ENCODE results near the gene CHD9NB.
"Not testable (repeated sequence)": the region's sequence is repeated elsewhere in the genome, so short reads cannot be mapped to it uniquely, and the experiment has no call there.

CHD9NB gene

DNA sequence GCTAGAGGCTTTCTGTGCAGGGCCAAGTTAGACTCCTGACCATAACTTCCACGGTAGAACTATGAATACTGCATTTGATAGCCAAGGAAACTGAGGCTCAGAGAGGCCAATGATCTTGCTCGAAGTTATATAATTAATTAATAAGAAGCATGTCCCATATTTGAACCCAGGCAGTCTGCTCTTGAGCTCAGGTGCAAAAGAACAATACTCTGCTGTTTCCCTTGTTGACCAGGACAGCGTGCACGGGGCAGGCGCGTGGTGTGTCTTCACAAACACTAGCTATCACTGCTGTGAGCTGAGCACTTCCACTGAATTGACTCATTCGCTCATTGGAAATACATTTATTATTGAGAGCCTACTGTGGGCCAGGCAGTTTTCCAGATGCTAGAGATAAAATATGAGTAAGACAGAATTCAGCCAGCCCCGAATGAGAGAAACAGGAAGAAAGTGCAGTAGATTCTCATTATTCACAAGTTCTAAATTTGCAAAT, 3.7 kb upstream of the CHD9NB start:
- no peak for DNase-seq (ENCODE audit: low read depth)

GRCh38 chr16:53055541-53056391, 3.1 kb upstream of the CHD9NB start:
- DNase-seq (ENCODE audit: low read depth) = no peak

DNA sequence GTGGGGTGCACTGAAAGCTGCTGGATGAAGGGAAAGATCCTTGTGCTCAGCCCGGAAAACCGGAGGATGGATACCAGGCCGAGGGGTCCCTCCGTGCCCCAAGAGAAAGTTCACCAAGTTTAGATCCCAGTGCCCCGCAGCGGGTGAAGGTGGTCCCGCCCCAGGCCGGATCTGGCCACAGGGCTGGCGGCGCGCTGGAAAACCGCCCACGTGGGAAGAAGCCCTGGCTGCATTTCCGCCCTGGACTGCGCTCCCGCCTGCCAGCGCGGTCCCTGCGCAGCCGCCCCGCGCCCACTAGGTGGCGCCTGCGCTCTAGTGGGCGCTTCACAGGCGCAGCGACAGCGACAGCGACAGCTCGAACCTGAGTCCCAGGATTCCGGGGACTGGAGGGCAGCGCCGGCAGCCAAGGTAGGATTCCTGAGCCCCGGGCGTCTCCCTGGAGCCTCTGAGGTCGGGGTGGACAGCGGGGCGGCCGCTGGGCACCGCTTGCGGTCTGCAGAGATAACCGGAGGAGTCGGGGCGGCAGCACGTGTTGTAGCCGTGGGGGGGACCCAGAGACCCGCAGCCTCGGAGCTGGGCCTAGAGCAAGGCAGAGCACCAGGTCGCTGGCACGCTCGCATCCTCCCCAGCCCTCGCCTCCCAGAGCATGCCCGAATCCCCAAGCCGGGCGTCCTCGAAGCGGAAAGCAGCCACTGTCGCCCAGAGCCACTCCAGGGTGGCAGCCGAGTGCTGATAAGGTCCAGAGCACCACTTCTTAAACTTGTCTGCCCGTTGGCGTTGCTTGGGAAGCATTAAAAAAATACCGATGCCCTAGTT, 2.2 kb upstream of the CHD9NB start, which contains the start of gene CHD9:
Gene CHD9 (plus strand): TSS at position 322 of the 816 bp plus-strand sequence. CDS start 101,099 bp downstream, outside the sequence.
- DNase-seq (ENCODE audit: low read depth) = peak; percentile 53

DNA sequence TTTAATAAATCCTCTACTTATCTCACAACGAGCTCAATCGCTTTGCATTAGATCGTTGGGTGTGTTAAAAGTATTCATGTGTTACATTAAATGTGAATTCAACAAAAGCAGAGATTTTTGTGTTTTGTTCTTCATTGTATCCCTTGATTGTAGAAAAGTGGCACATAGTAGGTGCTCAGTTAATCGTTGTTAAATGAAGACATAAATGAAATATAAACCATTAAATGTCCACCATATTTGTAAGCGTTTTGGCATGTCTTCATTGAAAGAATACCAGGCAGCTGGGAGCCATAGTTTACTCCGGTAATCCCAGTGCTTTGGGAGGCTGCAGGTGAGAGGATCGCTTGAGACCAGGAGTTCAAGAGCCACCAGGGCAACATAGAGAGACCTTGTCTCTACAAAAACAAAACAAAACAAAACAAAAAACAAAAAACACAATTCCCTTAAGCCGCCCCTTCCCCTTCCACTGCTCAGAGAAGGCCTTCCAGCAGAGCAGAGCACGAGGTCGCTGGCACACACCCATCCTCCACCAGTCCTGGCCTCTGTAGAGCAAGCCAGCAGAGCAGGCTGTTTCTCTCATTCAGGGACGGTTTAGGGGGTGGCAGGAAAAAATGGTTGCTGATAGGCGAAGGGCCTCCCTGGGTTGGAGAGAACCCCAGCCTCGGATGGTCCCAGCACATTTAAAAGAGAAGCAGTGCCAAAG, 1.4 kb upstream of the CHD9NB start:
- no peak for DNase-seq (ENCODE audit: low read depth)

GRCh38 chr16:53051255-53051654, 1.4 kb downstream of the CHD9NB start:
- DNase-seq (ENCODE audit: low read depth) = not testable (repeated sequence)

- no peak for DNase-seq (ENCODE audit: low read depth)
Observed at GRCh38 chr16:53048139-53048915, 4.4 kb downstream of the CHD9NB start.

DNA sequence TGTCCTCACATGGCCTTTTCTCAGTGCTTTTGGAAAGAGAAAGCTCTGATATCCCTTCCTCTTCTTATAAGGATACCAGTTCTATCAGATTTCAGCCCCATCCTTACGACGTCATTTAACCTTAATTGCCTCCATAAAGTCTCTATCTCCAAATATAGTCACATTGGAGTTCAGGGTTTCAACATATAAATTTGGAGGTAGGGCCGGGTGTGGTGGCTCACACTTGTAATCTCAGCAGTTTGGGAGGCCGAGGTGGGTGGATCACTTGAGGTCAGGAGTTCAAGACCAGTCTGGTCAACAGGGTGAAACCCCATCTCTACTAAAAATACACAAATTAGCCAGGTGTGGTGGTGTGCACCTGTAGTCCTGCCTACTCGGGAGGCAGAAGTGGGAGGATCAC, 5.2 kb downstream of the CHD9NB start:
- DNase-seq (ENCODE audit: low read depth) = not testable (repeated sequence)

- no peak for DNase-seq (ENCODE audit: low read depth)
Observed at GRCh38 chr16:53045341-53046220, 7.1 kb downstream of the CHD9NB start.

DNA sequence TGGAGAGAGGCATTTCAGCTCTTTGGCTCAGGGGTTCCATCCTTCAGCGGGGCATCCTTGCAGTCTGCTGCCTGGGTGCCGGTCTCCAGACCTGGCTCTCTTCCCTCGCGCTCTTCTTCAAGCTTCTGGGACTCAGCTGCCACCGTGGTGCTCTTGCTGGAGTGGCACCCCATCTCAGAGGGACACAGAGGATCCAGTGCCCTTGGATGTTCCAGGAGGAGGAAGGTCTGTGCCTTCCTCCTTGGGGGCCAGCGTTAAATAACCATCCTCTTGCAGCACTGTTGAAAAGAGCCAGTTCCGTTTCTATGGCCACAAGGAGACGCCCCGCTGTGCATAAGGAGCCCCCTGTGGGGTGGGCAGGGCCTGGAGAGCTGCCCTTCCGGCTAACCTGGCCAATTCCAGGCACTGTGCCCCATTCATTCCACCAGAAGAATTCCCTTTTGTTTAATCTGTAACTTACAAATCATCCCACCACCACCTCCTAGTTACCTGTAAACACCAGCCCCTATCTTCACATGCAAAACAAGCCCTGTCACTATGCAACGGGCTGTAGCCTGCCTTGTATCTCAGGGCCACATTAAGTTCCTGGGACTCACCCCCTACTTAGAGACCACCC, 8.6 kb downstream of the CHD9NB start:
- no peak for DNase-seq (ENCODE audit: low read depth)

GRCh38 chr16:53043428-53043831, 9.3 kb downstream of the CHD9NB start:
- DNase-seq (ENCODE audit: low read depth) = no peak

DNA sequence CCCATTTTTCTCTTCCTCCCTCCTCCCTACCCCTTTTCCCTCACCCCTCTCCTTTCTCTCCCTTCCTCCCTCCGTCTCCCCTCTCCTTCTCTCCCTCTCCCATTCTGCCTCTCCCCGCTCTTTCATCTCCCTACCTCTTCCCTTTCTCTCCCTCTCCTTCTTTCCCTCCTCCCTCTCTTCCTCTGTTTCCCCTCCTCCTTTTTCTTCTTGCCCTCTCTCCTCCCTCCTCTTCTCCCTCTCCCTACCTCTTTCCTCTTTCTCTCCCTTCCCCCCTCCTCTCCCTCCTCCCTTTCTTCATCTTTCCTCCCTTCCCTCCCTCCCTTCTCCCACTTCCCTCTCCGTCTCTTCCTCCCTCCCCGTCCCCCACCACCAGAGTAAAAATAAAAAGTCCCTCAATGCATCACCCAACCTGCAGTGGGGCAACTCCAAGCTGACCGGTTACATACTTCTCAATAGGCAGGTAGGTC, 10.4 kb downstream of the CHD9NB start:
- no peak for DNase-seq (ENCODE audit: low read depth)

DNA sequence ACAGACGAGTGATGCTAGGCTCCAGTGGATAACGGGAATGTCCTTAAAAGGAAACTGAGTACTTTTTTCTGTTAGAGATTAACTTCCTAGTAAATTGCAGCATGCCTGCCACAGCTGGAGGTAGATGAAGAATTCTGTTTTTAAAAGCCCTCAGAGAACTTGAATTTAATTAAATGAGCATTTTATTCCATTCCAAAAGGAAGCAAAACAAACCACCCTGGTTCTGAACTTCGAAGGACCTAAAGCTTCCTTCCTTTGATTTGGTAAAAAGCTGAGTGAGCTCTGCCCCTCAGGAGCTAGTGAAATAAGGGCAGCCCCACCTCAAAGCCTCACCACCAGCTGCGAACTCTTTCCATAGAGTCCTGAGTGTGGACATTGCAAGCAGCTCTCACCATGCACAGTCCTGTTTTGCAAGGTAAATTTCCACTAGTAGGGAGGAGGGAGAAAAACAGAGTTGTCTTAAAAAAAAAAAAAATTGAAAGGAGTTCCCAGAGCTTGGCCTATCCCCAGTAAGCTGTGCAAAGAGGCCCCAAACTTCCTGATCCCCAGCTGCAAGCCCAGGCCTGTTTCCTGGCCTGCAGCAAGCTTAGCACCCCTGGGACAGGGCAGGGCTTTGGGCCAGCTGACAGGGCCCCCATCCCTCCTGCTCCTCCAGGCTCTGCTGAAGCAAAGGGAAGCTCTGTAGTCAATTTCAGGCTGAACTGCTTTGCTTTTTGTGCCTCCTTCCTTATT, 11.2 kb downstream of the CHD9NB start:
- DNase-seq (ENCODE audit: low read depth) = no peak

DNA sequence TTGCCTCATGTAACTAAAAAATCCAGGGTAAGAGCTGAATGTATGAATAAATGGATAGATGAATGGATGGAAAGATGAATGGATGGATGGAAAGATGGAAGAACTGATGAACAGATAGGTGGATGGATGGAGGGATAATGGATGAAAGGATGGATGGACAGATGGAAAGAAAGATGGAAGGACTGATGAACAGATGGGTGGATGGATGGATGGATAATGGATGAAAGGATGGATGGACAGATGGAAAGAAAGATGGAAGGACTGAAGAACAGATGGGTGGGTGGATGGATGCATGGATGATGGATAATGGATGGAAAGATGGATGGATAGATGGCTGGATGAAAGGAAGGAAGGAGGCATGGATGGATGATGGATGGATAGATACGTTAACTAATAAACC, 11.9 kb downstream of the CHD9NB start:
- DNase-seq (ENCODE audit: low read depth) = no peak

DNA sequence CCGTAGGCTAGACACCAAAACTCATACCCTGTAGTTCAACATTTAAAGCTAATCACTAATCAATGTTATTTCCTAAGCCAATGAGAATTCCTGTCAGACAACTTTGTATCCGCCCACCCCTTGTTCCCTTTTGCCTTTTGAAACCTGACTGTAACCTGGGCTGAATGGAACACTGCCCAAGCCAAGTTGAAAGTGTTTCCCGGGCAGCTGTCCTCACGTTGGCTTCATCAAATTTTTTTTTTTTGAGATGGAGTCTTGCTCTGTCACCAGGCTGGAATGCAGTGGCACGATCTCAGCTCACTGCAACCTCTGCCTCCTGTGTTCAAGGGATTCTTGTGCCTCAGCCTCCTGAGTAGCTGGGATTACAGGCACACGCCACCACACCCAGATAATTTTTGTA, 16.0 kb downstream of the CHD9NB start:
- DNase-seq (ENCODE audit: low read depth) = not testable (repeated sequence)

GRCh38 chr16:53036066-53036465, 16.6 kb downstream of the CHD9NB start:
- no peak for DNase-seq (ENCODE audit: low read depth)

DNA sequence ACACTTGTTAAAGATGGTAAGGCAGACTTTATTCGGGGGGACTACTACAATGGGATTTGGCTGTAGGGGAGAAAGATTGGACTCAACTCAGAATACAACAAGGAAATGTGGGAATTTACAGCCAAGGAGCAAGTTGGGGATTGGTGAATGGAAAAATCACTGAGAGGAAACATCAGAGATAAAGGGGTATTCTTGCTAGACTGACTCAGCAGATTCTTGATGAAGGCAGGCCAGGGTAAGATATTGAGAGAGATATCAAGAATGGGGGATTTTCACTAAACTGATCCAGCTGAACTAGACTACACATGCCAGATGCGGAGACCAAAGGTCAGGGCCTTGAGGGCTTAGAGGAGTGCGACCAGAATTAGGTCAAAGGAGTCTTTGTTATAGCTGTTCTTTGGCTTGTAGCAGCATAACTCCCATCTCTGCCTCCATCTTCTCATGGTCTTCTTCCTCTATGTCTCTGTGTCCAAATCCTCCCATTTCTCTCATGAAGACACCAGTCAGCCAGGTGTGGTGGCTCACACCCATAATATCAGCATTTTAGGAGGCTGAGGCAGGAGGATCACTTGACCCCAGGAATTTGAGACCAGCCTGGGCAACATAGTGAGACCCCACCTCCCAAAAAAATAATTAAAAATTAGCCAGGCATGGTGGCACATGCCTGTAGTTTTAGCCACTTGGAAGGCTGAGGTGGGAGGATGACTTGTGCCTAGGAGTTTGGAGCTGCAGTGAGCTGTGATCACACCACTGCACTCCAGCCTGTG, 17.3 kb downstream of the CHD9NB start:
- no peak for DNase-seq (ENCODE audit: low read depth)

- no peak for DNase-seq (ENCODE audit: low read depth)
Observed at GRCh38 chr16:53034306-53034705, 18.4 kb downstream of the CHD9NB start.

DNA sequence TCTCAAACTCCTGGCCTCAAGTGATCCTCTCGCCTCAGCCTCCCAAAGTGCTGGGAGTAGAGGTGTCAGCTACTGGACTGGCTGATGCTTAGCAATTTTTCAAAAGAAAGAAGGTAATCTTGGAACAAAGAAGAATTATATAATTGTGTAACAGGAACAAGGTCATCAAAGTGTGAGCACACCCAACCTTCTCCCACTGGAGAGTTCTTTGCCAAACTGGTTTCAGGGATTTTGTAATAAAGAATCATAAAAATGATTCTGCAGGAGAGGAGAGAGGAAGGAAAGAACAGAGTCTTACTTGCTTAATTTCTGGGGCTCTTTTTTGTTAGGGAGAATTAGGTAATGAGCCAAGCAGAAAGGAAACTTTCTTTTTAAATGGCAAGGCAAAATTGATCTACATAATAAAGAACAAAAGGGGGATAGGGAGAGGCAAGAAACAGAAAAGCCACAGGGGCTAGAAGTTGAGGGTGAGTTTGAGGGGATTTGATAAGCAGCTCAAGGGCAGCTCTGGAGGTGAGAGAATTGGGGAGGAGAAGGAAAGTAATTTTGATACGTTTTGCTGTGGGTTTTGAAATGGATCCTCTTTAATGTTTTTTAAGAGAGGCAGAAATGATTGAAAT, 21.3 kb downstream of the CHD9NB start:
- DNase-seq (ENCODE audit: low read depth) = no peak

Measured in activated gamma-delta T cell treated with anti-CD3 and anti-CD28 coated beads, Interleukin-2, amount 50 U/mL, for 16 hours (primary cell).